Measurements from ENCODE around the gene HS3ST5. TPM values are rescaled to one million over a fixed set of nuclear protein-coding genes. Genes with fewer than 3 reads are reported as not detected.

Gene HS3ST5
- total RNA-seq, 3 donors from 2014 or later (not counting 1 experiment from before 2014, with no cell fraction given) = not detected

GRCh38 chr6:114160881-114161280, 181.9 kb downstream of the HS3ST5 start:
- H3K27ac Mint-ChIP-seq = no peak overlapping the region
- H3K4me1 Mint-ChIP-seq = no peaks in the 10 kb centered on the region
- Histone ChIP-seq H3K4me1 (ENCODE audit: control insufficient read depth, insufficient read depth, low read length) (no peaks in the 10 kb centered on the region), H3K27ac (ENCODE audit: low read length) (no peak overlapping the region), H3K36me3 (ENCODE audit: control insufficient read depth, insufficient read depth, low read length) (no peaks in the 10 kb centered on the region), H3K4me3 (ENCODE audit: low read length) (no peak overlapping the region), H3K27me3 (ENCODE audit: control insufficient read depth, insufficient read depth, low read length) (no peaks in the 10 kb centered on the region), H3K9me3 (ENCODE audit: control insufficient read depth, insufficient read depth, low read length) (no peaks in the 10 kb centered on the region)
- DNase-seq = no peak
- WGBS (ENCODE audit: insufficient coverage) = 96% methylated on average over 4 of the region's 4 CpGs
- TF ChIP-seq CTCF (IDR thresholded peaks at IDR 0.05) = no peak
- no peak overlapping the region for H3K4me3 Mint-ChIP-seq
- H3K27me3 Mint-ChIP-seq (ENCODE audit: low read depth in 2 of 2) = no peaks in the 10 kb centered on the region
- H3K9me3 Mint-ChIP-seq = peaks cover 0 to 2% of the 10 kb centered on the region in 2 donors
- no peak for ATAC-seq
- intact Hi-C loops (cut with micrococcal nuclease) = no loop called here
- no peaks in the 10 kb centered on the region for H3K36me3 Mint-ChIP-seq

- H3K4me1 Mint-ChIP-seq = no peaks in the 10 kb centered on the region
- ATAC-seq = no peak
- Histone ChIP-seq H3K4me3 (ENCODE audit: low read length) (no peak overlapping the region), H3K27ac (ENCODE audit: low read length) (no peak overlapping the region), H3K36me3 (ENCODE audit: control insufficient read depth, insufficient read depth, low read length) (no peaks in the 10 kb centered on the region), H3K4me1 (ENCODE audit: control insufficient read depth, insufficient read depth, low read length) (no peaks in the 10 kb centered on the region), H3K27me3 (ENCODE audit: control insufficient read depth, insufficient read depth, low read length) (no peaks in the 10 kb centered on the region), H3K9me3 (ENCODE audit: control insufficient read depth, insufficient read depth, low read length) (no peaks in the 10 kb centered on the region)
- no peak for DNase-seq
- H3K36me3 Mint-ChIP-seq = no peaks in the 10 kb centered on the region
- H3K4me3 Mint-ChIP-seq = no peak overlapping the region
- intact Hi-C loops (cut with micrococcal nuclease) = no loop called here
- no peak for TF ChIP-seq CTCF (IDR thresholded peaks at IDR 0.05)
- H3K9me3 Mint-ChIP-seq = peaks cover 0 to 2% of the 10 kb centered on the region in 2 donors
- H3K27me3 Mint-ChIP-seq (ENCODE audit: low read depth in 2 of 2) = no peaks in the 10 kb centered on the region
- no peak overlapping the region for H3K27ac Mint-ChIP-seq
Observed at GRCh38 chr6:114159727-114160126, 183.1 kb downstream of the HS3ST5 start.

- H3K27ac ChIP-seq (ENCODE audit: low read length) = no peak overlapping the region
- no peaks in the 10 kb centered on the region for H3K36me3 ChIP-seq (ENCODE audit: control insufficient read depth, insufficient read depth, low read length)
- Mint-ChIP-seq H3K27me3 (ENCODE audit: low read depth in 2 of 2) (no peaks in the 10 kb centered on the region), H3K4me1 (no peaks in the 10 kb centered on the region), H3K4me3 (no peak overlapping the region), H3K36me3 (no peaks in the 10 kb centered on the region), H3K27ac (no peak overlapping the region), H3K9me3 (peaks cover 0 to 2% of the 10 kb centered on the region in 2 donors)
- no peak for DNase-seq
- no peak for ATAC-seq
- no peak overlapping the region for H3K4me3 ChIP-seq (ENCODE audit: low read length)
- WGBS (ENCODE audit: insufficient coverage) = no CpG with 5 or more reads among the region's 2 CpGs
- H3K27me3 ChIP-seq (ENCODE audit: control insufficient read depth, insufficient read depth, low read length) = no peaks in the 10 kb centered on the region
- TF ChIP-seq CTCF (IDR thresholded peaks at IDR 0.05) = no peak
- H3K4me1 ChIP-seq (ENCODE audit: control insufficient read depth, insufficient read depth, low read length) = no peaks in the 10 kb centered on the region
- H3K9me3 ChIP-seq (ENCODE audit: control insufficient read depth, insufficient read depth, low read length) = no peaks in the 10 kb centered on the region
- intact Hi-C loops (cut with micrococcal nuclease) = no loop called here
Observed at GRCh38 chr6:114158838-114159694, 183.8 kb downstream of the HS3ST5 start.

- no peak overlapping the region for H3K27ac ChIP-seq (ENCODE audit: low read length)
- Mint-ChIP-seq H3K27me3 (ENCODE audit: low read depth in 2 of 2) (no peaks in the 10 kb centered on the region), H3K36me3 (no peaks in the 10 kb centered on the region), H3K4me1 (no peaks in the 10 kb centered on the region), H3K9me3 (peaks cover 0 to 2% of the 10 kb centered on the region in 2 donors), H3K27ac (no peak overlapping the region), H3K4me3 (no peak overlapping the region)
- H3K4me1 ChIP-seq (ENCODE audit: control insufficient read depth, insufficient read depth, low read length) = no peaks in the 10 kb centered on the region
- no CpG with 5 or more reads among the region's 1 CpG for WGBS (ENCODE audit: insufficient coverage)
- DNase-seq = no peak
- no peak for TF ChIP-seq CTCF (IDR thresholded peaks at IDR 0.05)
- intact Hi-C loops (cut with micrococcal nuclease) = no loop called here
- H3K4me3 ChIP-seq (ENCODE audit: low read length) = no peak overlapping the region
- no peaks in the 10 kb centered on the region for H3K36me3 ChIP-seq (ENCODE audit: control insufficient read depth, insufficient read depth, low read length)
- no peak for ATAC-seq
- H3K9me3 ChIP-seq (ENCODE audit: control insufficient read depth, insufficient read depth, low read length) = no peaks in the 10 kb centered on the region
- no peaks in the 10 kb centered on the region for H3K27me3 ChIP-seq (ENCODE audit: control insufficient read depth, insufficient read depth, low read length)
Observed at GRCh38 chr6:114158411-114158810, 184.4 kb downstream of the HS3ST5 start.
